IPS-11a (cell line): ENCODE data around the gene CNOT3.
A peak's percentile ranks its signal among the peaks of the same experiment; 100 is the strongest.
"Not testable (repeated sequence)": the region's sequence is repeated elsewhere in the genome, so short reads cannot be mapped to it uniquely, and the experiment has no call there.

ENCODE experiments used
- H3K4me3 ChIP-seq: one replicate; pipeline ENCODE4 v1.5.1; 2013; ENCODE audit warnings: low read depth, low read length, control low read depth

The CNOT3 gene

GRCh38 chr19:54190503-54191010 lies 53.0 kb downstream of the CNOT3 start:
- H3K4me3 ChIP-seq: peak overlapping the region; percentile 77

GRCh38 chr19:54191011-54191810 lies 53.6 kb downstream of the CNOT3 start, which contains the start of gene TSEN34:
TSS of gene TSEN34 (plus strand) at chr19:54191308. CDS start at chr19:54191365, 57 bp downstream.
- peak within 1 kb of the TSS; percentile 77 for H3K4me3 ChIP-seq

GRCh38 chr19:54191811-54192453 lies 54.4 kb downstream of the CNOT3 start:
- peak overlapping the region; percentile 74 for H3K4me3 ChIP-seq

- H3K4me3 ChIP-seq: no peak overlapping the region
Observed at GRCh38 chr19:54193011-54193410, 55.4 kb downstream of the CNOT3 start.

DNA sequence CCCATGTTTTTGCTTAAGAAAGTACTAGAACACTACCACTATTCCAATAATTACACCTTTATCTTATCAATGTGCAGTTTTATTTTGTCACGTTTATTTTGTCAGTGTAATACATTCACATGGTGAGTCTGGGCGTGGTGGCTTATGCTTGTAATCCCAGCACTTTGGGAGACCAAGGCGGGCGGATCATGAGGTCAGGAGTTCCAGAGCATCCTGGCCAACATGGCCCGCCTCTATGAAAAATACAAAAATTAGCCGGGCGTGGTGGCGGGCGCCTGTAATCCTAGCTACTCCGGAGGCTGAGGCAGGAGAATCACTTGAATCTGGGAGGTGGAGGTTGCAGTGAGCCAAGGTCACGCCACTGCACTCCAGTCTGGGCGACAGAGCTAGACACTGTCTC lies 56.9 kb downstream of the CNOT3 start:
- not testable (repeated sequence) for H3K4me3 ChIP-seq

DNA sequence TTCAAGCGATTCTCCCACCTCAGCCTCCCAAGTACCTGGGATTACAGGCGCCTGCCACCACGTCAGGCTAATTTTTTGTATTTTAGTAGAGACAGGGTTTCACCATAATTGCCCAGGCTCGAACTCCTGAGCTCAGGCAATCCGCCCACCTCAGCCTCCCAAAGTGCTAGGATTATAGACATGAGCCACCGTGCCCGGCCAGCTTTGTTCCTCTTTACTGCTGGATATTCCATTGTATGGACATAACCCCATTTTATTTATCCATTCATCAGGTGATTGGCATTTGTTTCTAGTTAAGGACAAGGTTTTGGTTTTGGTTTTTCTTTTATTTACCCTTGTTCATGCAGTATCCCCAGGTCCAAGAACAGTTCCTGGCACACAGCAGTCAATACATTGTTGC lies 59.0 kb downstream of the CNOT3 start:
- H3K4me3 ChIP-seq: no peak overlapping the region

DNA sequence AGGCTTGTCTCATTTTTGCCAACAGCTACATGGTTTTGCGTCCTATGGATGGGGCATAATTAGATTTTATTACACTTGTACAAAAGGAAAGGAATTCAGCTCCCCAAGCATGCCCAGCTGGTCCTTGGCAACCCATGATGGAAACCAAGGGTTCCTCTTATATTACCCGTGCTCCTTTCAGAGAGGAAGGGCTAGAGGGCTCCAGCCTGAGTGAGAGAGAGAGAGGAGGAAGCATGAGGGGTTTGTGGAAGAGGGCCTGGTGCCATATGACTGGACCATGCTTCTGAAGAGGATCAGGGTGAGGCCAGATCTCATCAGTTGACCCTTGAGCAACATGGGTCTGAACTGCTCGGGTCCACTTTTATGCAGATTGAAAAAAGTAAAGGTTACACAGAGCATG lies 59.6 kb downstream of the CNOT3 start:
- no peak overlapping the region for H3K4me3 ChIP-seq

DNA sequence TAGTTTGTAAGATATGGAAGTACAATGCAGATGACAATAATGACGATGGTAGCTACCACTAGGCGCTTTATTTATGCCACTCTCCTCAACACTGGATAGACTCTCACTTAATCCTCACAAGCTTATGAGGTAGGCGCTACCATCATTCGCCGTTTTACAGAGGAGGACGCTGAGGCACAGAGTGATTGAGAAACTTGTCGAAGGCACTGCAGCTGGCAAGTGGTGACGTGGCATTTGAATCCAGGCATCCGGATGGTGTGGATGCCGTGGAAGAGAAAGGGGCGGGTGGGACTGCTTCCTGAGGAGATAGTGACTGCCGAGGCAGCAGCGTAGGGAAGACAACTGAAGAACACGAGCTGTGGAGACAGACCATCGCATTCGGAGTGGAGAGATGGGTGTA lies 61.8 kb downstream of the CNOT3 start:
- no peak overlapping the region for H3K4me3 ChIP-seq

DNA sequence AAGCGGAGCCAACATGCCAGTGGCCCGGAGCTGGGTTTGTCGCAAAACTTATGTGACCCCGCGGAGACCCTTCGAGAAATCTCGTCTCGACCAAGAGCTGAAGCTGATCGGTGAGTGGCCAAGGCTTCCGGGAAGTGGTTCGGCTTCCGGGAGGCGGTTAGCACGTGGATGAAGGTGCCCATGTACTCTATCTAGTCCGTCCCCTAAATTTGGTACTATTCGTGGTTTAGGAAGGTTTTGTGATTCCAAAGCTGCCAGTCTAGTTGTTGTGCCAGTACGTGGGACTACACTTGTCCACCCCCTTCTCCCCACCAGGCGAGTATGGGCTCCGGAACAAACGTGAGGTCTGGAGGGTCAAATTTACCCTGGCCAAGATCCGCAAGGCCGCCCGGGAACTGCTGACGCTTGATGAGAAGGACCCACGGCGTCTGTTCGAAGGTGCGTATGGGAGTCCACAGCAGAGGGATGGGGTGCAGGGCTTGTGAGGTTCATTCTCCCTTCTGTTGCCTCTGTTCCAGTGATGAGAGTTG lies 63.7 kb downstream of the CNOT3 start:
- peak overlapping the region; percentile 80 for H3K4me3 ChIP-seq

DNA sequence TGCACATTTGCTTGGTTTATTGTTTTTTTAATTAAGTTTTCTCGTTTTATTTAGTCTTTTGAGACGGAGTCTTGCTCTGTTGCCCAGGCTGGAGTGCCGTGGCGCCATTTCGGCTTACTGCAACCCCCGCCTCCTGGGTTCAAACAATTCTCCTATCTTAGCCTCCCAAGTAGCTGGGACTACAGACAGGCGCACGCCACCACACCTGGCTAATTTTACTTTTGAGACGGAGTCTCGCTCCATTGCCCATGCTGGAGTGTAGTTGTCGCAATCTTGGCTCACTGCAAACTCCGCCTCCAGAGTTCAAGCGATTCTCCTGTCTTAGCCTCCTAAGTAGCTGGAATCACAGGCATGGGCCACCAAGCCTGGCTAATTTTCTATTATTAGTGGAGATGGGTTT lies 64.4 kb downstream of the CNOT3 start:
- H3K4me3 ChIP-seq: peak overlapping the region; percentile 80

DNA sequence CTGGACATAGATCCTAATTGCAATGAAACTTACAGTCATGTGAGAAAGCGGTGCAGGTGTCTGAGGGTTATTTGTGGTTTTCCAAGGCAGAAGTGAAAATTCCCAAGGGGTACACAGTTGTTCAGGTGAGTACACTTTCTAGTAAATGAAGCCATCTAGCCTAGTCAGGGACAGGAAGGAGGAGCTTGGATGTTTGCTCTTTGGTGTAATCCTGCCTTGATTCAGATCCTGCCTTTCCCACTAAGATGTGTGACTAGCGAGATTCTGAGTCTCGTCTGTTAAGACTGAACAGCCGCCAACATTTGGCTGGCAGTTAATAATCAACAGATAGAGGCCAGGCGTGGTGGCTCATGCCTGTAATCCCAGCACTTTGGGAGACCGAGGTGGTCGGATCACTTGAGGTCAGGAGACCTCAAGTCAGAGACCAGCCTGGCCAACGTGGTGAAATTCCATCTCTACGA lies 65.6 kb downstream of the CNOT3 start:
- H3K4me3 ChIP-seq: peak overlapping the region; percentile 8

- H3K4me3 ChIP-seq: no peak overlapping the region
Observed at GRCh38 chr19:54204767-54205468, 67.4 kb downstream of the CNOT3 start.
